ENCODE data around the gene MDFIC2.
A peak's percentile ranks its signal among the peaks of the same experiment; 100 is the strongest.
"Not testable (repeated sequence)": the region's sequence is repeated elsewhere in the genome, so short reads cannot be mapped to it uniquely, and the experiment has no call there.

The MDFIC2 gene

DNA sequence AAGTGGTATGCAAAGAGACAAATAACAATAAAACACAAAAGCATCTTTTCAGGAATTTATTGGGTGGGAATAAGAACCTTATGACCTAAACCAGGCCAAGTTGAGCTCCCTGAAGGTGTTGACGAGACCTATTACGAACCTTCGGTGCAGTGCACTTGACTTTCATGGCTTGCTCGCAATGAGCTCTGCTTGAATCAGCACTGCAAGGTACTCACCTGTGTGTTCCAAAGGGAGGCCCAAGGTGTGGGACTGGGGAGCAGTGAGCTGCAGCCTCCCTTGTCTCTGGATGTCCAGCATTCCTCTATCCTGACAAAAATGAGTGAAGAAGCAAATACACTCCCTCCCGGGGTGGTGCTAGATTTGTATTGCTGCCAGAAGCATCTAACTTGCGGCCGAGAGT, at the start of gene MDFIC2:
Gene MDFIC2, minus strand, starts transcription at position 303 of the 400 bp plus-strand sequence. CDS start 665 bp downstream, outside the sequence.
- no peak for DNase-seq

DNA sequence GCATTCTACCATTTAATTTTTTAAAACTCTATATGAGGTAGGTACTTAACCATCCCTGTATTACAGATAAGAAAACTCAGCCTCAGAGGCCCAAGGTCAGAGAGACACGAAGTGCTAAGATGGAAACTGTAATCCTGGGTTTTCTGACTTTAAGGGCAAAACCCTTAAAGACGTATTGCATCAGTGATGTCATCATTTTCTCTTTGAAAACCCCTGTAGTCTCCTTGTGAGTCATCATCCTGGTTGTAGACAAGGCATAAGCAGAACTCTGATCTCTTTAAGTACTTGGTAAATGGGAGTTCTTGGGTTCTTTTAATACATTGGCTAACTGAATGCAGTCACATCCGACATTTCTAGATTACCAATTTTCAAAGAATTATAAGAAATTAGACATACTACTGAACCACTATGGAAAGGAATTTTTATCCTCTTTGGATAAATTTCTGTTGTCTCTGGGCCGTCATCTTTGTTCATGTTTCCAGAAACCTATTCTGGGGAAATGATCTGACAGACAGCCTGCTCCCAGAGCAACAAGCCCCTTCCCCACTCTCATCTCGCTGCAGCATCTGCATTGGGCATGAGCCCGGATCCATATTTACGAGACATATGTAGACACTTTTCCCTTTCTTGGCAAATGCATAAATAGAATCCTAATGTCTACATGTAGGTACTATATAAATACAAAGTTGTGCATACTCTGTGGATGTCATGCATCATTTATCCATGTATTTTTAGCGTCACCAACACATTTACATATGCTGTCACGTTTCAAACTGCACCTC, 48.7 kb upstream of the MDFIC2 start:
- no peak for DNase-seq

GRCh38 chr3:70359711-70360110, 47.3 kb upstream of the MDFIC2 start:
- no peak for DNase-seq

GRCh38 chr3:70358978-70359580, 46.6 kb upstream of the MDFIC2 start:
- DNase-seq, result peak; percentile 4

DNA sequence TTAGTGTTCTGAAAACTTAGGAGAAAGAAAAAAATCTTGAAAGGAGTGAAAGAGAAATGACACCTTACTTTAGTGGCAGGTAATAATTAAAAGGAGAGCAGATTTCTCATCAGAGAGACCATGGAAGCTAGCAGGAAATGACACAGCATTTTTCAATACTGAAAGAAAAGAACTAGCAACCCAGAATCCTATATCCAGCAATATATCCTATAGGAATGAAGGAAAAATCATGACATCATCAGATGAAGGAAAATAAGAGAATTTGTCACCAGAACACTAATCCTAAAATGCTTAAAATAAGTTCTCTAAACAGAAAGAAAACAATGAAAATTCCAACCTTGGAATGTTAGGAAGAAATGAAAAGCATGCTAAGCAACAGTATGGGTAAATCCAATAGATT, 39.8 kb upstream of the MDFIC2 start:
- DNase-seq, result no peak

- no peak for DNase-seq
These were observed 29.7 kb upstream of the MDFIC2 start for GRCh38 chr3:70342149-70342548.

GRCh38 chr3:70336885-70337284, 24.4 kb upstream of the MDFIC2 start:
- DNase-seq, result not testable (repeated sequence)

DNA sequence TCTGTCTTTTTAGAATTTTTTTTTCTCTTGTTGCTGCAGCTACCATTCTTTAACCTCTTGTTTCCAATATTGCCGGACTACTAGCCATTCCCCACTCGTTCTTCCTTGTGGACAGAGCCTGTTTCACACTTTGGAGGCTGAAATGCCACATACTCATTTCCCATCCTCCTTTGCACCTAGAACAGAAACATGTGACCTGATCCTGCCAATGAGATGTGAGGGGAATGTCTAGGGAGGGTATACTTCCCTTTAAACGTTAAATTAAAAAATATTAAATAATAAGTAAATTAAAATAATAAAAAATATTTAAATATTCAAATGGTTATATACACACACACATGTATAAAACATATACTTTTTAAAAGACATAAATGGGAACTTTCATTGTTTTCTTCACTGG, 20.6 kb upstream of the MDFIC2 start:
- no peak for DNase-seq

GRCh38 chr3:70315021-70315420, 2.6 kb upstream of the MDFIC2 start:
- no peak for DNase-seq

GRCh38 chr3:70310809-70311208, 1.6 kb downstream of the MDFIC2 start:
- no peak for DNase-seq

DNA sequence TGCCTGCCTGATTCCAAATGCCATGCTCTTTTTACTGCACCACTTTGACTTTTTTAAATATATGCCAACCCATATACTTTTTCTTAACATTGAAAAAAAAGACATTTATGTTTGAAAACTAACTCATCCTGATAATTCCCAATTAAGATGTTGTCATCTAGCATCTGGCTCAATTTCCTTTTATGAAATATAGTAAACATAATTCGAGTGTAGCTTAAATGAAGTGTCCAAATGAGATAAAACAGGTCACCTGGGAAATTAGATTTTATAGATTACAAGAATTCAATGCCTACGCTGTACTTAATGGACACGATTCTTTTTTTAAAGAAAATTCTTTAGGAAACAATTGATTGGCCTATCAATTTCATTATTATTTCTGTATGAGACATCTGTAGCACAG, 2.8 kb downstream of the MDFIC2 start:
- no peak for DNase-seq

GRCh38 chr3:70308760-70309159, 3.7 kb downstream of the MDFIC2 start:
- no peak for DNase-seq

- DNase-seq, result no peak
These were observed 5.7 kb downstream of the MDFIC2 start for GRCh38 chr3:70306736-70307135.

DNA sequence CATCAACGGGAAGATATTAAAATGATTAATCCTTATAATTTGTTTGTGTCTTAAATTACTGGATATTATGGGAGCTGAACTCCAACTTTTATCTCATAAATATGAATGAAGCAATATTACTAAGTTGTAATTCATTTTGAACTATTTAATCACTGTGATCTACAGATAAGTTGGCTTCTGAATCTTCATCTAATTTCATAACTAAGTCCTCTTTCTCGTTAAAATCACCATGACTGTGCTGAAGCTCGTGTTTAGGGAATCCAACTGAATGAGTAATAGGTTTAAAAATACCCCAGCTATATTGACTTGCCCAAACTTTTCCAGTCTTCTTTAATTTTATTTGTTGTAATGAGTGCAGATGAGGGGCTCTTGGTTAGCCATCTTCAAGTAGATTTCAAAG, 14.1 kb downstream of the MDFIC2 start:
- DNase-seq, result no peak

DNA sequence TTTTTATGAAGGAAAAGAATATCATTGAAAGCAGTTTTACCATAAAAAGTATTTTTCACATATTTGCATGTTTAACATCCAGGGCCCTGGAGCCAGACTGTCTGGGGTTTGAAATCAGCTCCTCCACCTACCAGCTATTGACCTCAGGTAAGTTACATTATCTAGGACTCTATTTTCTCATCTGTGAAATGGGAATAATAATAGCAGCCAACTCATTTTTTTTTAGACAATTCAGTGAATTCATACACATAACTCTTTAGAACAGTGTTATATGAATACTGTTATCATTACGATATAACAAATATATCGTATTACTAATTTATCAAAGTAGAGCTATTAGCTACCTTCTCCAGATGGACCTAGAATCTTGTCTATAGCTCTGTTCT, 21.3 kb downstream of the MDFIC2 start:
- DNase-seq, result no peak

- DNase-seq, result not testable (repeated sequence)
These were observed 21.9 kb downstream of the MDFIC2 start for GRCh38 chr3:70290431-70291096.

GRCh38 chr3:70281663-70282062, 30.8 kb downstream of the MDFIC2 start:
- no peak for DNase-seq

DNA sequence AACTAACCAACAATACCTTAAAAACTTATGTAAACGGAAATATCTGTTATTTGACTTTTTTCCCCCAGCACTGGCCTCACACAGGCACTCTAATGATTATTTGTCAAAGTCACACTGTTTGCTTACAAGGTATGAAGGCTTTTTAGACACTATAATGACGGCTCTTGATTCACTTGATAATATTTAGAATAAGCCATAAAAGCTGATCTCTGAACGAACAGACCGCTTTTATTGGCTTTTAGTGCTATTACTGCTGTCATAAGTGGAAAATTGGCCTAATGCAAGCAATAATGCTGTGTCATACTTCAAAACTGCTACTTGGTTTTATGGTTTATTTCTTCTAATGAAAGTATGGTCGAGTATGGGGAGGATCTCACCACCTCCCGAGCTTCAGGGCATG, 35.1 kb downstream of the MDFIC2 start:
- DNase-seq, result no peak

DNA sequence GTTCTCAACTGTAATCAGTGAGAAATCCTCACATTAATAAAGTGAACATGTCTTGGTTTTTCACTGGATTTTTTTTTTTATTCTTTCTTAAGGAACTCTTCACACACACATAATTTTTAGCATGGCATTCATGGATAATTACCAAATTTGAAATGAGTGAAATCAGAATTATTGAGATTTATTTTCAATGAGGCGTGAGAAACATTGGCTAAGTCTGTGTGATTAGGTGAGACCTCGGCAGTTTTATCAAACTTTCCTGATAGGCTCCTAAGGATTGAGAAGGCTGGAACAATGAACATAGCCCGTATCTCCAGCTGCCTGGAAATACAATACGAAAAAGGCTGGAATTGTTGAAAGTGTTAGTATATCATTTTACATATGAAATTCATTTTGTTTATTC, 35.5 kb downstream of the MDFIC2 start:
- no peak for DNase-seq

- no peak for DNase-seq
These were observed 38.9 kb downstream of the MDFIC2 start for GRCh38 chr3:70273492-70273891.

DNA sequence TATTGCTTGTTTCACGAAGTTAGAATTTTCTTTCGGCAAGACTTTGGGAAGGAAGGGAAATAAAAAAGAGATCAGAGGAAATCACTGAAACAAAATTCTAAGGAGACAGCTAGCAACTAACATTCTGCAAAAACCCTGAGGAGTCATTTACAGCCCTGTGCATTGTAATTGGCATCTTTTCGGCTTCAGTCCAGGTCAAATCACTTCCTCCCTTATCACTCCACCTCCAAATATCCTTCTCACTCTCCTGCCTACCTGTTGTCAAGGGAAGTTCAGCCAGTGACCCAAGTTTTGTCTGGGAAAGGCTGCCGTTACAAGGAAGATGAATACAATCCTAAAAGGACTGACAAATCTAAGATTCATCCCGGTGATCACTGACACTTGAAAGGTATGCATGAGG, 39.6 kb downstream of the MDFIC2 start:
- DNase-seq, result no peak

GRCh38 chr3:70264122-70264780, 48.2 kb downstream of the MDFIC2 start:
- DNase-seq, result no peak

GRCh38 chr3:70261283-70261682, 51.2 kb downstream of the MDFIC2 start:
- DNase-seq, result no peak

GRCh38 chr3:70256566-70256965, 55.9 kb downstream of the MDFIC2 start:
- no peak for DNase-seq
